Measurements from ENCODE around the gene AUNIP. TPM values are rescaled to one million over a fixed set of nuclear protein-coding genes. Genes with fewer than 3 reads are reported as not detected.

AUNIP gene
- total RNA-seq, 1 experiment from 2014 or later, result 16.1 TPM

DNA sequence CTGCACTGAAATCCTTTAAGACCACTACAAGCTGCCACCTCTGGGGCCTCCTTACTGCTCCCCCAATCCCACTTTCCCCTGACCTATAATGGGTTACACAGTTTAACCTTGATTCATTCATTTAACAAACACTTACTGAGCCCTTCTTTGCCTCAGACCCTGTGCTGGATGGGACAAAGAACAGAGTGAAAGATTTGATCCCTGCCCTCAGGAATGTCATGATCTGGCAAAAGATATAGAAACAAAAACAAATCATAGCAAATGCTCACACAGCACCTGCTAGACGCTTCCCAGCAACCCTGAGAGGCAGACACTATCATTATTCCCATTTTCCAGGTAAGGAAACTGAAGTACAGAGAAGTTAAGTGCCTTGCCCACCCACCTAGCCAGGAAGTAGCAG lies 7.0 kb upstream of the AUNIP start:
- H3K27ac Mint-ChIP-seq, result peak overlapping the region; percentile 5; the same call in 1 of the 2 replicates
- peaks cover 6% of the 10 kb centered on the region; the same call in 1 of the 2 replicates for H3K36me3 Mint-ChIP-seq
- H3K9me3 Mint-ChIP-seq, result no peaks in the 10 kb centered on the region
- ChIA-PET CTCF (no interaction called here), POLR2A (no interaction called here)
- H3K27me3 Mint-ChIP-seq (ENCODE audit: low read depth), result no peaks in the 10 kb centered on the region
- TF ChIP-seq ZBTB21 (CRISPR knock-in tag; IDR thresholded peaks at IDR 0.05; ENCODE audit: borderline replicate concordance), result no peak
- no peak for TF ChIP-seq E2F1 (CRISPR knock-in tag; IDR thresholded peaks at IDR 0.05)
- no peak for TF ChIP-seq OVOL2 (CRISPR knock-in tag; IDR thresholded peaks at IDR 0.05; ENCODE audit: borderline replicate concordance)
- no peak for TF ChIP-seq HMGA2 (CRISPR knock-in tag; IDR thresholded peaks at IDR 0.05)
- no peak for TF ChIP-seq IRF2 (CRISPR knock-in tag; IDR thresholded peaks at IDR 0.05; ENCODE audit: borderline replicate concordance, low read depth)
- TF ChIP-seq ZNF425 (CRISPR knock-in tag; conservative IDR thresholded peaks at IDR 0.05), result no peak
- TF ChIP-seq ARID4B (CRISPR knock-in tag; IDR thresholded peaks at IDR 0.05; ENCODE audit: borderline replicate concordance), result no peak
- TF ChIP-seq MYBL2 (CRISPR knock-in tag; IDR thresholded peaks at IDR 0.05), result no peak
- TF ChIP-seq, protein P1, sequence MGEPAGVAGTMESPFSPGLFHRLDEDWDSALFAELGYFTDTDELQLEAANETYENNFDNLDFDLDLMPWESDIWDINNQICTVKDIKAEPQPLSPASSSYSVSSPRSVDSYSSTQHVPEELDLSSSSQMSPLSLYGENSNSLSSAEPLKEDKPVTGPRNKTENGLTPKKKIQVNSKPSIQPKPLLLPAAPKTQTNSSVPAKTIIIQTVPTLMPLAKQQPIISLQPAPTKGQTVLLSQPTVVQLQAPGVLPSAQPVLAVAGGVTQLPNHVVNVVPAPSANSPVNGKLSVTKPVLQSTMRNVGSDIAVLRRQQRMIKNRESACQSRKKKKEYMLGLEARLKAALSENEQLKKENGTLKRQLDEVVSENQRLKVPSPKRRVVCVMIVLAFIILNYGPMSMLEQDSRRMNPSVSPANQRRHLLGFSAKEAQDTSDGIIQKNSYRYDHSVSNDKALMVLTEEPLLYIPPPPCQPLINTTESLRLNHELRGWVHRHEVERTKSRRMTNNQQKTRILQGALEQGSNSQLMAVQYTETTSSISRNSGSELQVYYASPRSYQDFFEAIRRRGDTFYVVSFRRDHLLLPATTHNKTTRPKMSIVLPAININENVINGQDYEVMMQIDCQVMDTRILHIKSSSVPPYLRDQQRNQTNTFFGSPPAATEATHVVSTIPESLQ (CRISPR knock-in tag; IDR thresholded peaks at IDR 0.05), result no peak
- no peak for TF ChIP-seq GTF2I (CRISPR knock-in tag; conservative IDR thresholded peaks at IDR 0.05)
- TF ChIP-seq ZNF219 (CRISPR knock-in tag; IDR thresholded peaks at IDR 0.05; ENCODE audit: borderline replicate concordance), result no peak
- no peak for TF ChIP-seq KAT7 (CRISPR knock-in tag; IDR thresholded peaks at IDR 0.05; ENCODE audit: borderline replicate concordance)
- no peak for TF ChIP-seq EMX1 (CRISPR knock-in tag; IDR thresholded peaks at IDR 0.05)
- no peak for TF ChIP-seq RELA (CRISPR knock-in tag; IDR thresholded peaks at IDR 0.05; ENCODE audit: borderline replicate concordance)
- no peak for TF ChIP-seq MAX (CRISPR knock-in tag; IDR thresholded peaks at IDR 0.05)
- TF ChIP-seq, protein P2, sequence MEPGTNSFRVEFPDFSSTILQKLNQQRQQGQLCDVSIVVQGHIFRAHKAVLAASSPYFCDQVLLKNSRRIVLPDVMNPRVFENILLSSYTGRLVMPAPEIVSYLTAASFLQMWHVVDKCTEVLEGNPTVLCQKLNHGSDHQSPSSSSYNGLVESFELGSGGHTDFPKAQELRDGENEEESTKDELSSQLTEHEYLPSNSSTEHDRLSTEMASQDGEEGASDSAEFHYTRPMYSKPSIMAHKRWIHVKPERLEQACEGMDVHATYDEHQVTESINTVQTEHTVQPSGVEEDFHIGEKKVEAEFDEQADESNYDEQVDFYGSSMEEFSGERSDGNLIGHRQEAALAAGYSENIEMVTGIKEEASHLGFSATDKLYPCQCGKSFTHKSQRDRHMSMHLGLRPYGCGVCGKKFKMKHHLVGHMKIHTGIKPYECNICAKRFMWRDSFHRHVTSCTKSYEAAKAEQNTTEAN (CRISPR knock-in tag; IDR thresholded peaks at IDR 0.05), result no peak
- ATAC-seq (no peak), DNase-seq (ENCODE audit: low spot score) (no peak)
- H3K4me1 Mint-ChIP-seq, result peaks cover 21% of the 10 kb centered on the region
- no peak overlapping the region for H3K4me3 Mint-ChIP-seq

All from WTC11 (cell line).